GM18873 (cell line): ENCODE measurements around the gene LSS.
"Not testable (repeated sequence)": the region's sequence is repeated elsewhere in the genome, so short reads cannot be mapped to it uniquely, and the experiment has no call there.

Experiments
- ATAC-seq: cut with Tn5 transposase; IDR thresholded peaks from one replicate; pipeline ENCODE4 v1.9.1; 2021; ENCODE audit warnings: mild to moderate bottlenecking, moderate library complexity, moderate number of reproducible peaks; ENCODE audit not compliant: unreplicated experiment, low FRiP score

Gene LSS

GRCh38 chr21:46142582-46143473 lies 85.7 kb downstream of the LSS start:
- ATAC-seq: no peak

- ATAC-seq: no peak
Measured at GRCh38 chr21:46141767-46142581, 86.6 kb downstream of the LSS start.

- not testable (repeated sequence) for ATAC-seq
Measured at GRCh38 chr21:46140352-46141003, 88.1 kb downstream of the LSS start.

- ATAC-seq: no peak
Measured at GRCh38 chr21:46139686-46140085, 88.9 kb downstream of the LSS start.

GRCh38 chr21:46138383-46138970 lies 90.1 kb downstream of the LSS start:
- no peak for ATAC-seq
